ENCODE results near the gene SLC10A7.

GRCh38 chr4:146371812-146372211, 149.9 kb downstream of the SLC10A7 start:
- TF ChIP-seq, protein P1, sequence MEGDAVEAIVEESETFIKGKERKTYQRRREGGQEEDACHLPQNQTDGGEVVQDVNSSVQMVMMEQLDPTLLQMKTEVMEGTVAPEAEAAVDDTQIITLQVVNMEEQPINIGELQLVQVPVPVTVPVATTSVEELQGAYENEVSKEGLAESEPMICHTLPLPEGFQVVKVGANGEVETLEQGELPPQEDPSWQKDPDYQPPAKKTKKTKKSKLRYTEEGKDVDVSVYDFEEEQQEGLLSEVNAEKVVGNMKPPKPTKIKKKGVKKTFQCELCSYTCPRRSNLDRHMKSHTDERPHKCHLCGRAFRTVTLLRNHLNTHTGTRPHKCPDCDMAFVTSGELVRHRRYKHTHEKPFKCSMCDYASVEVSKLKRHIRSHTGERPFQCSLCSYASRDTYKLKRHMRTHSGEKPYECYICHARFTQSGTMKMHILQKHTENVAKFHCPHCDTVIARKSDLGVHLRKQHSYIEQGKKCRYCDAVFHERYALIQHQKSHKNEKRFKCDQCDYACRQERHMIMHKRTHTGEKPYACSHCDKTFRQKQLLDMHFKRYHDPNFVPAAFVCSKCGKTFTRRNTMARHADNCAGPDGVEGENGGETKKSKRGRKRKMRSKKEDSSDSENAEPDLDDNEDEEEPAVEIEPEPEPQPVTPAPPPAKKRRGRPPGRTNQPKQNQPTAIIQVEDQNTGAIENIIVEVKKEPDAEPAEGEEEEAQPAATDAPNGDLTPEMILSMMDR (IDR thresholded peaks at IDR 0.05; ENCODE audit: control extremely low read depth in 1 of 3, insufficient read depth in 1 of 3, low read depth in 1 of 3, low read length in 3 of 3) = no peak
- TF ChIP-seq EP300 (IDR thresholded peaks at IDR 0.05; ENCODE audit: borderline replicate concordance in 1 of 2, low read depth in 2 of 2, low read length in 2 of 2) (no peak), MAFK (IDR thresholded peaks at IDR 0.05; ENCODE audit: low read depth, low read length) (no peak), TAF1 (IDR thresholded peaks at IDR 0.05; ENCODE audit: low read depth, low read length) (no peak), RAD21 (IDR thresholded peaks at IDR 0.05 in 1 of 2, conservative IDR thresholded peaks at IDR 0.05 in 1 of 2; ENCODE audit: low read depth in 2 of 2, low read length in 2 of 2) (no peak), POLR2AphosphoS5 (IDR thresholded peaks at IDR 0.05; ENCODE audit: low read depth, low read length) (no peak), SUZ12 (IDR thresholded peaks at IDR 0.05; ENCODE audit: low read length) (no peak), POLR2A (IDR thresholded peaks at IDR 0.05; ENCODE audit: control extremely low read depth in 1 of 2, low read depth in 2 of 2, low read length in 2 of 2) (no peak), ZNF274 (IDR thresholded peaks at IDR 0.05; ENCODE audit: borderline replicate concordance, extremely low read depth, low read length) (no peak), CEBPB (IDR thresholded peaks at IDR 0.05; ENCODE audit: low read depth, low read length) (no peak), SAP30 (IDR thresholded peaks at IDR 0.05; ENCODE audit: insufficient read depth, insufficient replicate concordance, low read length) (no peak), EGR1 (IDR thresholded peaks at IDR 0.05; ENCODE audit: borderline replicate concordance, low read depth, low read length) (no peak), RFX5 (IDR thresholded peaks at IDR 0.05; ENCODE audit: borderline replicate concordance, low read depth, low read length) (no peak), CREB1 (IDR thresholded peaks at IDR 0.05) (no peak)
